K562 treated with DMSO at 1 percent for 48 hours (cell line): ENCODE measurements around the gene RPS2. TPM values are rescaled to one million over a fixed set of nuclear protein-coding genes. Genes with fewer than 3 reads are reported as not detected.

Experiments
- total RNA-seq: library from RNA; unstranded; fragments of 300-600 nt; gene quantifications from 2 replicates; pipeline ENCODE4 v1.2.3, GENCODE V29; 2022; ENCODE audit warnings: low replicate concordance; ENCODE audit errors: extremely low read depth

RPS2 gene
- total RNA-seq = 4,281 and 4,927 TPM in 2 replicates

DNA sequence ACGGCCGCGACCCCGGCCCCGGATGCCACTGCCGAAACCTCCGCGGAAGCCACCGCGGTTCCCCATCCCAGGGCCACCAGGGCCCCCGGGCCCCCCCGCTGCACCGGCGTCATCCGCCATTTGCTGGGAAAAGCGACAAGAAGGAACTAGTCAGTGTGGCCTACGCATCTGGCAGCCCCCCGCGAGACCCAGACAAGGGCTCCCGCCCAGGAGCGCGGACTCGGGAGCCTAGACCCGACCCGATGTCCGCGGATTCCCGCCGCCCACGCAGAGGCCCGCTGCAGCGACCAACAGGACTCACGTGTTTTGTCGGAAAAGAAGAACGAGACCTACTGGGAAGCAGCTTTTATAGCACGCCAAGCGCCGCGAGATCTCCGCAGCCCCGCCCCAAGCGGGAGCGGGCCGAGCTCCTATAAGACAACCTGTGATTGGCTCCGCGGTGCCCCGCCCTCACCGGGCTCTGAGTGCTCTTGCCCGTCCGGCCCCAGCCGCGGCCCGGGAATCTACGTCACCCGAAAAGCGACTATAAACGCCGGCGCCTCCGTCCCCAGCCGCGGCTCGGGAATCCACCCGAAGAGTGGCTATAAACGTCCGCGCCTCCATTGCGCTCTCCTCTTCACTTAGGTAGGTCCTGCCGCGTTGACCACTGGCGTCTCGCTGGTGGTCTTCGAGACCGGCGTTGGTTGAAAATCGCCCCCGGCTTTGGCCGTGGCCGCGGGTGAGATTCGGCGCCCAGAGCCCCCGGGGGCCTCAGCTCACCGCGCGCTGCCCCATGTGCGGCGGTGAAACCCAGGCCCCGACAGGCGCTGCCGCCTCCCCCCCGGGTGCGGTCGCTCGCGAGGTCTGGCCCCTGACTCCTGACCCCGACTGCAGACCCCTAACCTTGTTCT lies at the start of gene RPS2:
TSS of gene RPS2 (minus strand) at position 321 of the 890 bp plus-strand sequence. CDS start at position 120, 201 bp downstream.

DNA sequence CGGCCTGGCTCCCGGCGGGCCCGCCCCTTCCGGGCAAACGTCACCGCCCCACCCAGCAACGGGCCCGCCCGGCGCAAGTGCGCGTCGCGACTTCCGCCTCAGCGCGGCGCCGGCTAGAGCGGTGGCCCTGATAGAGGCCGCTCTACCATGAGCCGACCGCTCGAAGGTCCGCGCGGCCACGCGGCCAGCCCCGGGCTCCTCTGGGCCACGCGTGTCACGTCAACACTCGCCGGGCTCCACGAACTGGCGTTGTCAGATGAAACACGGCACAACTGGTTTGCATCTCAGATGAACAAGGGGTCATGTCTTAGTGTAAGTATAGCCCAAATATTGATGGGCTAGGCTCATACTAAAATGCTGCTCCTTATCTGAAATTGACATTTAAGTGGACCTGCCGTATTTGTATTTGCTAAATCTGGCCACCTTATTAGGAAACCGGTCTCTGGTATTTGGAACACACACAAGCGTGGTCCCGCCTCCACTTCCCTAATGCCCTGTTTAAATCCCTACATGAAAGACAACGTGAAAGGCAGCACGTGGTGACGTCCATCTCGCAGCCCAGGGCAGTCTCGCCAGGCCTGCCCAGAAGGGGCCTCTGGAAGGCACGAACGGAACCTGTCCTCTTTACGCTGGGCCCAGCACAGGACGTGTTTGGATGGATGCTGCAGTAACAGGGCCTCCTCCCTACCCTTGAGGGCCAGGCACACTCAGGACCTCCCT lies 45.3 kb upstream of the RPS2 start, which contains the start of gene ZNF598:
TSS of gene ZNF598 (minus strand) at position 31 of the 720 bp plus-strand sequence.

GRCh38 chr16:1989209-1990100 lies 24.8 kb upstream of the RPS2 start, which contains the start of gene SYNGR3:
Gene SYNGR3, plus strand, starts transcription at chr16:1989970. Its CDS starts 133 bp downstream, at chr16:1990103.

DNA sequence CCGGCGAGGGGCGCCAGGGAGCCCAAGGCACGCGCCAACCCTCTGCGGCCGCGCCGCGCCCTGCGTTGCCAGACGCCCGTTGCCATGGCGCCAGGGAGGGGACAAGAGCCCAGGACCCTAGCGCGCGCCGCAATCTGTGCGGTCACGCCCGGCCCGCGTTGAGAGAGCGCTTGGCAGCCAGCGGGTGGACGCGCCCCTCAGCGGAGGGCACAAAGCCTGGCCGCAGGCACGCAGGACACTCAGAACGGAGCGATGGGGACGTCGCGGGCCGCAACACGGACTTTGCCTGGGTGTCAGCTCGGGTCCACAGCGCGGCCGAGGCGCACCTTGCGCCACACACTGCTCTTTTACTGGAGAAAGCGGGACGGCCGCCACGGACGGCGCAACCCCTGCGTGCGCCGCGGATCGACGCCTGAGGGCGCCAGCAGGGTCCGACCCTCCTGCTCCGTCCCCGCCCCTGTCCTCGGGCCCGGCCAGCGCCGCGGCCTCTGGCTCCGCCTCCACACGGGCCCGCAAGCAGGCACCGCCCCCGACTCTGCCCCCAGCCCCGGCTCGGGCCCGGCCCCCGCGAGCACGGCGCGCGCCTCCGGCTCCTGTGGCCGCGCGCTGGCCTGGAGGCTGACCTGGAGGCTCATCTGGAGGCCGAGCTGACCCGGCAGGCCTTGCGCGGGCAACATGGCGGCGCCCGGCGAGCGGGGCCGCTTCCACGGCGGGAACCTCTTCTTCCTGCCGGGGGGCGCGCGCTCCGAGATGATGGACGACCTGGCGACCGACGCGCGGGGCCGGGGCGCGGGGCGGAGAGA lies 19.1 kb upstream of the RPS2 start, which contains the start of gene GFER:
TSS of gene GFER (plus strand) at position 650 of the 803 bp plus-strand sequence. CDS start at position 676, 26 bp downstream.

DNA sequence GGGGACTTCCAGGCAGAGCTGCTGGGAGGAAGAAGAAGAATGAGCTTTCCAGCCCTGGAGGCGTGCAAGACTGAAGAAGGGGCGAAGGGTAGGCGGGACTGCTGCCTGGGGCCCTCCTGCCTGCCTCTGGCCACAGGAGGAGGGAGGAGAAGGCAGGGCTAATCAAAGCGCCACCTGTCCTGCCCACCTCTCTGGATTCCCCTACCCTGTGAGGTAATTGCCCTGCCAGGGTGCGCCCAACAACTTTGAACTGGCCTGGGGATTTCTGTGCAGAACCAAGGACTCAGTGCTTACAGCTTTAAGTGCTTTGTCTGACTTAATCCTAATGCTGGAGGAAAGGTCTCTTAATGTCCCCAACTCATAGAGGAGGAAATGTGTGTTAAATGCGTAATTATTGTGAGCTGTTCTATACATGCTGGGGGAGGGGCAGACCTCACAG lies 16.8 kb upstream of the RPS2 start, which contains the start of gene NOXO1:
TSS of gene NOXO1 (minus strand) at position 72 of the 439 bp plus-strand sequence. CDS start 290 bp downstream, outside the sequence.

GRCh38 chr16:1971796-1972489 lies 7.3 kb upstream of the RPS2 start, which contains the start of gene TBL3:
Gene TBL3, plus strand, starts transcription at chr16:1972053. Its CDS starts 112 bp downstream, at chr16:1972165.

GRCh38 chr16:1966460-1966859 lies 1.8 kb upstream of the RPS2 start, which contains the start of gene RNF151:
Gene RNF151, plus strand, starts transcription at chr16:1966856. Its CDS starts 26 bp downstream, at chr16:1966882.

GRCh38 chr16:1959269-1960039 lies 5.2 kb downstream of the RPS2 start, which contains the start of gene NDUFB10:
Gene NDUFB10, plus strand, starts transcription at chr16:1959538. Its CDS starts 87 bp downstream, at chr16:1959625.

DNA sequence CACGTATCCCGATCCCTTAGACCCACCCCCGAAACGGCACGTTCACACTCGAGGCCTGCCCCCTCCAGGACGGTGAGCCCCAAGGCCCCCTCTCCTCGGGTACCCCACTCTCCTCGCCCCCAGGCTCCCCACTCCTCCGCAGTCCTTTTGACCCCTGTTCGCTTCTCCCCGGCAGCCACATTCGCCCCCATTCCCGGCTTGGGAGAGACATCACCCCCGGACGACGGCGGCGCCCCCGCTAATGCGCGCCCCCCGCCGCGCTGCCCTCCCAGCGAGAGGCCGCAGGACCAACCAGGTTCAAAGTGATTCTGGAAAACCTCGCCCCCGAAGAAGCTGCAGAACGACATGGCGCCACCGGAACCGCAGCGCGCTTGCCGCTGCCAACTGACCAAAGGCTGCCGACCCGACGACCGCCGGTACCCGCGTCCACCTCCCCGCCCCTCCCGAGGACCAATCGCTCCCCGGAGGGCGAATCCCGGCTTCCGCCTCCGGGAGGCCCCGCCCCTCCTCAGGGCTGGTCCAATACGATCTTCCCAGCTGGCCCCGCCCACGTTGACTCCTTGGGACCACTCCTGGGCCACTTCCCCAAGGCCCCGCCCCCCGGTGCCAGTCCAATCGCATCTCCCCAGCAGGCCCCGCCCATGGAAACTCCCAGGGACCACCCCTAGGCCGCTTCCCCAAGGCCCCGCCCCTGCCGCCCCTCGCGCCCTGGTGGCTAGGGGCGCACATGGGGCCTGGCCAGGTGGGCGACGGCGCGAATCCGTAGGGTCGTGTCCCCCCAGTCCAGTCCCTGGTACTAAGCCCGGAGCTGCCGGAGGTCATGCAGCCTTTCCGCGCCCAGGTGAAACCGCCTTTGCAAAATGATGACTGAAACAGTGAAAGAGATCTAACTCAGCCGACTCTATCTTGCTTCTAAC lies 21.6 kb downstream of the RPS2 start, which contains the start of gene MSRB1:
TSS of gene MSRB1 (minus strand) at position 390 of the 917 bp plus-strand sequence. CDS start at position 347, 43 bp downstream.

GRCh38 chr16:1918351-1919326 lies 46.0 kb downstream of the RPS2 start, which contains the start of gene HS3ST6:
Gene HS3ST6, minus strand, starts transcription at chr16:1918415. Its CDS starts 92 bp downstream, at chr16:1918323.

Other genes starting within 250 kb of the RPS2 start
- not detected in 2 replicates for gene NME3, start 193.3 kb downstream of the RPS2 start, total RNA-seq
- not detected in 2 replicates for gene EME2, start 192.0 kb downstream of the RPS2 start, total RNA-seq
- gene MRPS34, start 191.7 kb downstream of the RPS2 start, total RNA-seq = not detected in 2 replicates
- gene SPSB3, start 182.3 kb downstream of the RPS2 start, total RNA-seq = not detected in 2 replicates
- 502 TPM in 1 of 2 replicates, not detected in the other for gene NUBP2, start 181.9 kb downstream of the RPS2 start, total RNA-seq
- gene IGFALS, start 171.1 kb downstream of the RPS2 start, total RNA-seq = not detected in 2 replicates
- not detected in 2 replicates for gene HAGH, start 138.0 kb downstream of the RPS2 start, total RNA-seq
- gene FAHD1, start 137.6 kb downstream of the RPS2 start, total RNA-seq = not detected in 2 replicates
- gene MEIOB, start 92.7 kb downstream of the RPS2 start, total RNA-seq = not detected in 2 replicates
- not detected in 2 replicates for gene HS3ST6, start 46.4 kb downstream of the RPS2 start, total RNA-seq
- not detected in 2 replicates for gene MSRB1, start 21.6 kb downstream of the RPS2 start, total RNA-seq
- not detected in 2 replicates for gene RPL3L, start 10.1 kb downstream of the RPS2 start, total RNA-seq
- gene NDUFB10, start 5.3 kb downstream of the RPS2 start, total RNA-seq = not detected in 2 replicates
- not detected in 2 replicates for gene RNF151, start 2.0 kb upstream of the RPS2 start, total RNA-seq
- not detected in 2 replicates for gene TBL3, start 7.2 kb upstream of the RPS2 start, total RNA-seq
- not detected in 2 replicates for gene NOXO1, start 16.6 kb upstream of the RPS2 start, total RNA-seq
- gene GFER, start 19.4 kb upstream of the RPS2 start, total RNA-seq = not detected in 2 replicates
- not detected in 2 replicates for gene SYNGR3, start 25.1 kb upstream of the RPS2 start, total RNA-seq
- not detected in 2 replicates for gene ZNF598, start 45.0 kb upstream of the RPS2 start, total RNA-seq
- gene NPW, start 55.0 kb upstream of the RPS2 start, total RNA-seq = not detected in 2 replicates
- gene NHERF2, start 62.1 kb upstream of the RPS2 start, total RNA-seq = not detected in 2 replicates
- gene NTHL1, start 83.0 kb upstream of the RPS2 start, total RNA-seq = not detected in 2 replicates
- not detected in 2 replicates for gene TSC2, start 83.2 kb upstream of the RPS2 start, total RNA-seq
- 1,234 TPM in 1 of 2 replicates, not detected in the other for gene PKD1, start 171.1 kb upstream of the RPS2 start, total RNA-seq
- not detected in 2 replicates for gene RAB26, start 183.8 kb upstream of the RPS2 start, total RNA-seq
- gene TRAF7, start 191.0 kb upstream of the RPS2 start, total RNA-seq = not detected in 2 replicates
- gene CASKIN1, start 231.8 kb upstream of the RPS2 start, total RNA-seq = not detected in 2 replicates
- not detected in 2 replicates for gene MLST8, start 240.6 kb upstream of the RPS2 start, total RNA-seq
- gene BRICD5, start 246.0 kb upstream of the RPS2 start, total RNA-seq = not detected in 2 replicates